ENCODE measurements around the gene LDB2.
"Not testable (repeated sequence)": the region's sequence is repeated elsewhere in the genome, so short reads cannot be mapped to it uniquely, and the experiment has no call there.

LDB2 gene

DNA sequence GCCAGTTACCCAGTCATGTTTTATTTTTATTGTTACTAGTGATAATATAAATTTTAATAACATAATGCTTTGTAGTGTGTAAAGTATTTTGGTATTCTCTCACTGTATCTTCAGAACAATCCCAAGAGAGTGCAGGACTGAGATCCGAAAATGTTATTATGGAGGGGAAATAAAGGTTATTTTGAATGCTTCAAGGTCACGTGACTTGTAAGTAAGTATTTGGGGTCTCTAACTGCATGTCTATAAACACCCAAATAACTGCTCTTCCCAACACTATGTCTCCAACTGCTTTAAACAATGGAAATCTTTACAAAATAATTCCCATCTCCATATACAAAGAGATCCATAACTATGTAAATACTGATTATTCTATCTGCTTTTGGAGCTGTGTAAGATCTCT, 302.2 kb downstream of the LDB2 start:
- DNase-seq (ENCODE audit: low spot score) = no peak

DNA sequence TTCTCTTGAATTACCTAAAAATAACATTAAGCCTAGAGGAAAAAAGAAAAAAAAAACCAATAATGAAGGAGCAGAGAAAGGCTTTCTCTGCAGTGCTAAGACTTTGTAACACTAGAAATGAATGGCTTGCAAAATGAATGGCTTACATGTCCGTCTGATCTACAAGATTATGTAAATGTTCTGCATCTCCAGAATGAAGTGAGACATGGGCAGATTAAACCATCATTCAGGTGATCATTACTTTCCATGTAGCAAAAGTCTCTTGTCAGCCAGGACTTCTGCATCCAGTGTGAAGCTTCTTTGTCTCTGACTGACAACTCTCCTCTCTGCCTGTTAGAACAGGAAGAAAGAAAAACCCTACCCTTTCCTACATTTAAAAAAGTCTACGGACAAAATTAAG, 304.3 kb downstream of the LDB2 start:
- DNase-seq (ENCODE audit: low spot score) = no peak

DNA sequence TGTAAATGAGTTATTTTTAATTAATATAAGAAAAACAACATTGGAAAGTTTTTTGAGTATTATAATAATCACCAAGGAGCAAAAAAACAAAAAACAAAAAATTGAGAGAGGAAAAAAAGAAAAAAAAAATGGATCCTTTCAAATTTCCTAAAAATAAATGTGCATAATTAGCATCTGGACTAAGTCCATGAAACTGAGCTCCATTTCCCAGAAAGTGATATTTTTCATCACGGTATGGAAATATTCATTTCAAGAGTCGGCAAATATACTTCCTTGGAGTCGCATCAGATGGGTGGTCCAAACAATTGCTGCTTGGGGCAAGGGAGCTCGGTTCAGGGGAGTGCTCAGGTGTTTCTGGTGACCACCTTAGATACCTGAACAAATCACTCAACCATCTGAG, 305.1 kb downstream of the LDB2 start:
- DNase-seq (ENCODE audit: low spot score) = no peak

GRCh38 chr4:16591272-16591826, 307.1 kb downstream of the LDB2 start:
- DNase-seq (ENCODE audit: low spot score) = no peak

- no peak for DNase-seq (ENCODE audit: low spot score)
Observed at GRCh38 chr4:16590797-16591196, 307.6 kb downstream of the LDB2 start.

GRCh38 chr4:16588651-16589050, 309.8 kb downstream of the LDB2 start:
- no peak for DNase-seq (ENCODE audit: low spot score)

DNA sequence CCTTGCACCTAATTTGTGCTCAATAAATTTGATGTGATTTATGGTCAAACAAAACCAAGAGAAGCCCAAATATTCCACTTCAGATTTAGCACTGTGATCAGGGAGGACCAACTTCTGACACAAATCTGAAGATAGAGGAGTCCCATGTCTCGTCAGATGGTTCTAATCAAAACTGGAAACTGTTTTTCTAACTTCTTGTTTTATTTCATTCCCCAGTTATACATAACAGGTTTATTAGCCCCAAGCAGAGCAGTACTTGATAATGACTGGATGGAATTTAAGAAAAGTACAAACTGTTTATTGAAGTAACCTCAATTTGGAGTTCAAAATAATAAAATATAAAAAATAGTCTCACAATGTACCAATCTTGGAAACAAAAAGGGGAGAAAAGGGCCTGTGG, 310.3 kb downstream of the LDB2 start:
- DNase-seq (ENCODE audit: low spot score) = no peak

- DNase-seq (ENCODE audit: low spot score) = no peak
Observed at GRCh38 chr4:16585053-16585452, 313.4 kb downstream of the LDB2 start.

DNA sequence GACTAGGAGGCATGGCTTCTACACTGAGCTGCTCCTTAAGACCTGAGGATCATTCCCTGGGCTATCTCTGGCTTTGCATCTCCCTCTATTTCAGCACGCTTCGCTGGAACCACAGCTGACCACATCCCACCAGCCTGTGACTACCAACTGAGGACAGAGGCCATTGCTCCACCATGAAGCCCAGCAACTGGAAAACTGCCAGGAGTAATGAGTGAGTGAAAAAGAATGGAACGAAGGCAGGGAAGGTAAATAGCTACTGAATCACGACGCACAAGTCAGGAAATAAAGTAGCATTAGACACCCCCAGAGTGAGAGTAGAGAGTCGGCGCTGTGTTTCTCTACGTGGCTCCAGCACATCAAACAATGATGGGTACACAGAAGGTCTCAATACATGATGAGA, 314.7 kb downstream of the LDB2 start:
- DNase-seq (ENCODE audit: low spot score) = no peak

DNA sequence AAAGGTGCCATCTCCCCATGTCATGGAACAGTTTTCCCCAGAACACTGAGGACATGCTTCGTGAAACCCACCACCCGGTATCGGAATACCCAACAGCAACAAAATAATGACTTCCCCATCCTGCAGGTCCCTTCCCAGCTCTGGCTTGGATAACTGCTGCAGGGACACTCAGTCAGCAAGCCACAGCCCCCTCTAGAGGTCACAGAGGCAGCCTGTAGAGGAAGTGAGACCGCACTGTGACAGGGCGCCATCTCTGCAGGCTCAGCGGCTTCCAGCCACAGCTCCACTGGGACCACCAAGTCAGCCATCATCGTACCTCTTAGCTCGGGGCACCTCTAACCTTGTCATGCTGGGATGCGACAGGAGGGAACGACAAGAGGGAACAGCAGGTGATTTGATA, 315.9 kb downstream of the LDB2 start:
- DNase-seq (ENCODE audit: low spot score) = no peak

DNA sequence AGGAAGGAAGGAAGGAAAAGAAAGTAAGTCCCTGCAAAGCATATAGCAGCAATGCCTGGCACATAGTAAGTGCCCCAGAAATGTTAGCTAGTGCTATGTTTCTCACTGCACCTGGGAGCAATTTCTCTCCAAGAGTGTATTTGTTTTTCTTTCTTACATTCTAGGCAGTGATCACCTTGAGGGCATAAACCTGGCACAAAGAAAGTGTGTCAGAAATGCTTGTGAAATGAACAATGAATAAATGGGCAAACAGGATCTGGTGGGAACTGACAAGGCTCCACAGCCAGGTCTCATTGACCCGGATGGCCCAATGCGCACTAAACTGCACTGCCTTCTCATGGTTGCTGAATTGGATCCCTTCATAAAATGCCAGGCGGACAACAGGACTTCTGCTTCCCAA, 316.4 kb downstream of the LDB2 start:
- DNase-seq (ENCODE audit: low spot score) = no peak

DNA sequence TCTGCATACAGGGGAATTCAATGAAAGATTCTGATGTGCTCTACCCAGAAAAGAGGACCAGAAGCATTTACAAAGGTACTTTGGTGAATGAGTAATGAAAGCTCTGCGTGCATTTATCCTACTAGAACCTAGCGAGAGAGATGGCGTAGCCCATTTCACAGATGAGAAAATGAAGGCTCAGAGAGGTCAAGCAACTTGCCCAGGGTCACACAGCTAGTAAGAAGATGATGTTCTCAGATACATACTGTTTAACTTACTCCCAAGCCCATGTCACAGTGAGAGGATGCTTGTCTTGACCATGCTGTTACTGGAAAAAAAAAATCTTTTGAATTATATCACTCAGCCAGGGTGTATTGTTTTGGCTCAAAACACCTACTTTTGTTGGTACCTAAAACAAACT, 317.3 kb downstream of the LDB2 start:
- no peak for DNase-seq (ENCODE audit: low spot score)

- no peak for DNase-seq (ENCODE audit: low spot score)
Observed at GRCh38 chr4:16580514-16580913, 317.9 kb downstream of the LDB2 start.

DNA sequence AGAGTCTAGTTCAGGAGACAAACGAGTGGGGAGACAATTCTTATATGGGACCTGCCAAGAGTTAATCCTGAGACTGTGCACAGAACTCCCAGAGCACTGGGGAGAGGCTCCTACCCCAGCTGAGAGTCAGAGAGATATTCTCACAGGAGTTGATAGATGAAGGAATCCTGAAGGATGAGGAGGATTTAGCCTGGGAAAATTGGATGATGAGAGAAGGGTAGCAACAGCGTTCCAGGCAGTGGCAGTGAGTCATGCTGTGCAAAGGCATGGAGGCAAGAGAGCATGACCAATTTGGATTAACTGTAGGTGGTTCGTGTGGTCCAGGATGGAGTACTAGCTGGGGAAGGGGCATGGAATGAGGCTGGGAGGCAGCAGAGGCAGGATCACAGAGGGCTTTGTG, 318.6 kb downstream of the LDB2 start:
- DNase-seq (ENCODE audit: low spot score) = peak; percentile 62

- DNase-seq (ENCODE audit: low spot score) = no peak
Observed at GRCh38 chr4:16577177-16577576, 321.3 kb downstream of the LDB2 start.

DNA sequence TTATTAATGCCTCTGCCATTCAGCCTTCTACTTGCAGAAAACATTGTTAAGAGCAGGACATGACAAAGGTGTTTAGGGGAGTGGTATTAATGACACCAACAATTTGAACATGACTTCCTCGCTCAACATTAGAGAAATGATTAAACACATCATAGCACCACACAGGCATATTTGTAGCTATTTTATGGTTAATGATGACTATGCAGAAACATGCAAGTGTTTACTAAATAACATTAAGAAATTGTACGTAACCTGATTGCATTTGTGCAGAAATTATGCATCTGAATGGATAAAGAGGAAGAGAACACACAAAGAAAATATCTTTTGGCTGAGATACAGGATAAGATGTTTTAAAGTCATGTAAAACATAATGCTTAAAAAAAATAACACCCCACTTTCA, 323.5 kb downstream of the LDB2 start:
- DNase-seq (ENCODE audit: low spot score) = no peak

DNA sequence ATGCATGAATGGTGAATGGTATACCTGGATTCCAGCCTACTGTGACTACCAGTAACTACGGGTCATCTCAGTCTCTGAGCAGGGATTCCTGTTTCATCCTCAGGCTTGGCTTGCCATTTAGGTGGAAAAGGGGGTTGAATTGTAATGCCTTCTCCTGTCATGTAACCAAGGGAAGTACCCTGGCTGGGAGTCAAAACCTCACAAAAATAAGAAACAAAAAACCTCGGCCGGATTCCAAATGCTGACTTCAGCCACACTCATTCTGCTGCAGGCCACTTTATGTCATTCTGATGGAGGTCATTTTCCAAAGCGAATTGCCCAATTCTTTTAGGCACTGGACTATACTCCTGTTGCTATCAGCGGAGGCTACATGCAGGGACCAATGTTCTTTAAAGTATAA, 324.7 kb downstream of the LDB2 start:
- DNase-seq (ENCODE audit: low spot score) = peak; percentile 76

DNA sequence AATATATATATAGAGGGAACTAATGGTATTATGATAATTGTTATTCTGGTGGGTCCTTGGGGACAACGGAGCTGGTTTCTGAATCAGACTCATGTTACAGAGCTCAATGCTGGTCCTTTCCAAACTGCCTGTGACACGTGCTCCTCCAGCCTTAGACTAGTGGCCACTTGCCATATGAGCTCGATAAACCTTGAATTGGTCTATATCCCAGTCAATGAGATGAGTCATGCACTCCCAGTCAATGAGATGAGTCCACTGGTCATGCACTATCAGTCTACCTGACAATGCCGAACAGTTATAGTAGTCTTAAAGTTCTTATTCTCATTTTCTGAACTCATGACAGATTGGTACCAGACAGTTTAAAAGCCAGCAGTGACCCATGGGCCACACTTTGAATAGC, 325.2 kb downstream of the LDB2 start:
- DNase-seq (ENCODE audit: low spot score) = peak; percentile 41

DNA sequence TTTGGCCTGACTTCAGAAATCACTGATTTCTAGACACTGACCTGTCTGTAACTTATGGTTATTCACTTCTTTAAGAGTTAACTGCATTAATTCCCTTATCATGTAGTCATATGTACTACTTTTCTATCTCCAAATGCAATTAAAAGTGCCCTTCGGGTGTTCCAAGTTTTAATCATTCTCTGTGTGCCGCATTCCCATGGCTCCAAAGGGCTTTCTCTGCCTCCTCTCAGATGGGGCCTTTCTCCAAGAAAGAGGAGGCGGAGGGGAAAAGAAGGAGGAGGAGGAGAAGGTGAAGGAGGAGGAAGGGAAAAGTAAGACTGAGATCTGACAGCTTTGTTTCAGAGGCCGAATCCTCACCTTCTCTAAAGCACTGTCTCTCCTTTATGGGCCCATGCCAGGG, 325.8 kb downstream of the LDB2 start:
- no peak for DNase-seq (ENCODE audit: low spot score)

DNA sequence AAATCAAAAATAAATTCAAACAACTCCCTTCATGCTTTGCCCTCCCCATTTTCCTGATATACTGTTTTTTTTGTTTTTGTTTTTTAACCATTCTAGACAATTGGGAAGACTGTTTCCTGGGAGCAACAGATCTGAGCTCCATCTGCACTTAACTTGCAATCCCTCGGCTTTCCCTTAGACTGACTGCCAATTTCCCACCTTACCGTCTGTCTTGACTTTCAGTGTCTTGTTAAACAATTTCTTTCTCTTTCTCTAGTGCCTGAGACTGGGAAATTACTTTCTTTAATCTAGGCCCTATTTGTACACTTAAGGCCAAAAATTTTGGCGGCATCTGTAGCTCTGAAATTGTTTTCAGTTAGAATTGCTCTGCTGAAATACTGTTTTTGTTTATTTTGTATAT, 326.3 kb downstream of the LDB2 start:
- no peak for DNase-seq (ENCODE audit: low spot score)

GRCh38 chr4:16569790-16570189, 328.7 kb downstream of the LDB2 start:
- DNase-seq (ENCODE audit: low spot score) = no peak

- not testable (repeated sequence) for DNase-seq (ENCODE audit: low spot score)
Observed at GRCh38 chr4:16557316-16557715, 341.1 kb downstream of the LDB2 start.

DNA sequence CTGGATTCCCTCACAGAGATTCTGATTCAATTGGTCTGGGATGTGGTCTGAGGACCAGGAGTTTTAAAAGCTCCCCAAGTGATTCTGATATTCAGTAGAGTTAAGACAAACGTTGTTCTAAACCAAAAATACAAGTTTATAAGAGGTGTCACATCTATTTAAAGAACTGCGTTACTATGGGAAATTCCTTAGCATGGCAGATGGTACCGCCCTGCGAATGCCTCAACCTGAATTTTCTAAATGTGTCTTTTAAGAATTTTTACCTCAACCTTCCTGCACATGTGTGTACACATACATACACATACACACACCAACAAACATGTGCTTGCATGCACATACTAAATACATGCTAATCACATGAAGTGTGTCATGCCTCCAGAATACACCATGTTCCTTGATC, 343.3 kb downstream of the LDB2 start:
- DNase-seq (ENCODE audit: low spot score) = no peak

DNA sequence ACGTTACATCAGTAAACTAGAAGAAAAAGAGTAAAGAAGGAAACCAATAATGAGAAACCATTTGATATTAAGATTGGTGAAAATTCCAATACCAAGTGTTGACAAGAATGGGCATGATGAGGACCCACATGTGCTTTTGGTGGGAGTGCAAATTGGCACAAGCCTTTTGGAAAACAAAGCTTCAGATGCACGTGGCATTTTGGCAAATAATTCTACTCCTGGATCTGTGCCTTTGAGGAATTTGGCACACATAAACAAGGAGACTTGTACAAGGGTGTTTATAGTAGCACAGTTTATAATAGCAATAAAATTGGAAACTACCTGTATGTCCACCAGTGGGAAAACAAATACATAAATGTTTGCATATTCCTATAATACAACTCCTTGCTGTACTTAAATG, 347.9 kb downstream of the LDB2 start:
- DNase-seq (ENCODE audit: low spot score) = no peak

DNA sequence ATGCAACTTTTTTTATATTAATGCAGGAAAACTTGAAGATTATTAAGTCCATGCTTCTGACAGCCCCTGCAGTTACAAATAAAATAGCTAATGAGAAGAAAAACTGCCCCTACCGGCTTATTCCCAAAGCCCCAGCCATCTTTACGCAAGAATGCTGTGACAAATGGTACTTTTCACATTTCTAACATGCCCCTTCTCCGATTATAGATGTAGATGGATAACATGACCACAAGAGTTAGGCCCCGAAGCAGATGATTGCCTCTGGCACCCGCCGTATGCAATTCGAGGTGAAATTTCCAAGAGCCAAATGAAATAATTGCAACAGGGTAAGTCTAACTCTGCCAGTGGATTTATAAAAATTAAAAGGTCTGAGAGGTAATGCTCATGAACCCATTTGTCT, 352.8 kb downstream of the LDB2 start:
- no peak for DNase-seq (ENCODE audit: low spot score)
